Loucy (cell line): Measurements from ENCODE around the gene EMC1.

Experiments
- H2AFZ ChIP-seq: fragments of 200-600 bp; sonication (generic); 2 replicates; pipeline ENCODE4 v1.6.0; 2016; ENCODE audit warnings: antibody characterized with exemption, mild to moderate bottlenecking, low read length, moderate library complexity
- H3F3A ChIP-seq: fragments of 200-600 bp; 2 replicates; pipeline ENCODE4 v1.6.0; 2016; ENCODE audit warnings: antibody characterized with exemption, low read depth, mild to moderate bottlenecking
- H3K27me3 ChIP-seq: fragments of 200-600 bp; sonication (generic); 2 replicates; pipeline ENCODE4 v1.6.1; 2014; ENCODE audit warnings: low read length, mild to moderate bottlenecking; ENCODE audit not compliant: insufficient read depth, poor library complexity, severe bottlenecking
- H3K36me3 ChIP-seq: fragments of 200-600 bp; sonication (generic); 2 replicates; pipeline ENCODE4 v1.6.1; 2016; ENCODE audit warnings: low read length; ENCODE audit not compliant: insufficient read depth
- H3K4me1 ChIP-seq: fragments of 200-600 bp; sonication (generic); 2 replicates; pipeline ENCODE4 v1.5.1; 2014; ENCODE audit warnings: low read length, mild to moderate bottlenecking; ENCODE audit not compliant: insufficient read depth, poor library complexity, severe bottlenecking
- H3K4me2 ChIP-seq: fragments of 200-600 bp; sonication (generic); 2 replicates; pipeline ENCODE4 v1.6.0; 2014; ENCODE audit warnings: antibody characterized with exemption, low read length, low read depth, mild to moderate bottlenecking; ENCODE audit not compliant: poor library complexity, severe bottlenecking
- H3K4me3 ChIP-seq: fragments of 200-600 bp; sonication (generic); 2 replicates; pipeline ENCODE4 v1.5.1; 2014; ENCODE audit warnings: low read length, mild to moderate bottlenecking, mixed read lengths; ENCODE audit not compliant: poor library complexity, severe bottlenecking
- H3K79me2 ChIP-seq: fragments of 200-600 bp; sonication (generic); 2 replicates; pipeline ENCODE4 v1.6.1; 2014; ENCODE audit warnings: low read length; ENCODE audit not compliant: insufficient read depth
- H3K9ac ChIP-seq: fragments of 200-600 bp; sonication (generic); 2 replicates; pipeline ENCODE4 v1.6.0; 2014; ENCODE audit warnings: mild to moderate bottlenecking, low read depth, low read length, moderate library complexity; ENCODE audit not compliant: poor library complexity, severe bottlenecking
- H3K9me2 ChIP-seq: fragments of 200-600 bp; sonication (generic); replicated peaks from 2 replicates; pipeline ENCODE4 v1.6.1; 2016; ENCODE audit warnings: low read depth, low read length, mixed read lengths
- H3K9me3 ChIP-seq: fragments of 200-600 bp; sonication (generic); 2 replicates; pipeline ENCODE4 v1.6.1; 2014; ENCODE audit warnings: mild to moderate bottlenecking, antibody characterized with exemption, low read length, low read depth; ENCODE audit not compliant: insufficient read depth
- H4K20me1 ChIP-seq: fragments of 200-600 bp; sonication (generic); 2 replicates; pipeline ENCODE4 v1.6.0; 2014; ENCODE audit warnings: antibody characterized with exemption, low read length, mild to moderate bottlenecking; ENCODE audit not compliant: insufficient read depth, poor library complexity, severe bottlenecking
- CTCF ChIP-seq: fragments of 200-600 bp; sonication (generic); conservative IDR thresholded peaks from 2 replicates; pipeline ENCODE4 v1.5.1; 2014; ENCODE audit warnings: mild to moderate bottlenecking, antibody characterized with exemption, low read length
- EZH2phosphoT487 ChIP-seq: fragments of 200-600 bp; IDR thresholded peaks from 2 replicates; pipeline ENCODE4 v1.6.1; 2018; ENCODE audit warnings: antibody characterized with exemption, mild to moderate bottlenecking, moderate library complexity, borderline replicate concordance

The EMC1 gene

GRCh38 chr1:19209439-19209989 lies 41.8 kb downstream of the EMC1 start:
- peaks cover 97% of the 10 kb centered on the region for H3K79me2 ChIP-seq
- H3K4me2 ChIP-seq = peak overlapping the region; percentile 96
- peak overlapping the region; percentile 93 for H3K4me3 ChIP-seq
- peaks cover 80% of the 10 kb centered on the region for H3K4me1 ChIP-seq
- H3K27me3 ChIP-seq = no peaks in the 10 kb centered on the region
- H3K9me2 ChIP-seq = no peaks in the 10 kb centered on the region
- H2AFZ ChIP-seq = peak overlapping the region; percentile 58
- peak overlapping the region; percentile 96 for H3K9ac ChIP-seq
- no peaks in the 10 kb centered on the region for H3K9me3 ChIP-seq
- no peaks in the 10 kb centered on the region for H3F3A ChIP-seq
- peaks cover 65% of the 10 kb centered on the region for H4K20me1 ChIP-seq
- TF ChIP-seq EZH2phosphoT487 = no peak
- no peak for TF ChIP-seq CTCF
- no peaks in the 10 kb centered on the region for H3K36me3 ChIP-seq

- H3K9me3 ChIP-seq = no peaks in the 10 kb centered on the region
- H3K4me3 ChIP-seq = peak overlapping the region; percentile 93
- H2AFZ ChIP-seq = no peak overlapping the region
- peaks cover 97% of the 10 kb centered on the region for H3K79me2 ChIP-seq
- no peaks in the 10 kb centered on the region for H3K27me3 ChIP-seq
- peaks cover 69% of the 10 kb centered on the region for H4K20me1 ChIP-seq
- peak overlapping the region; percentile 96 for H3K9ac ChIP-seq
- peak overlapping the region; percentile 96 for H3K4me2 ChIP-seq
- H3K4me1 ChIP-seq = peaks cover 78% of the 10 kb centered on the region
- H3K9me2 ChIP-seq = no peaks in the 10 kb centered on the region
- TF ChIP-seq EZH2phosphoT487 = no peak
- no peak for TF ChIP-seq CTCF
- H3K36me3 ChIP-seq = no peaks in the 10 kb centered on the region
- H3F3A ChIP-seq = no peaks in the 10 kb centered on the region
Observed at GRCh38 chr1:19208710-19209438, 42.5 kb downstream of the EMC1 start.

- TF ChIP-seq CTCF (no peak), EZH2phosphoT487 (no peak)
- Histone ChIP-seq H3K4me3 (peak overlapping the region; percentile 93), H4K20me1 (peaks cover 76% of the 10 kb centered on the region), H3K4me1 (peaks cover 68% of the 10 kb centered on the region), H3K9me3 (no peaks in the 10 kb centered on the region), H3K27me3 (no peaks in the 10 kb centered on the region), H3K9me2 (no peaks in the 10 kb centered on the region), H2AFZ (no peak overlapping the region), H3K9ac (peak overlapping the region; percentile 33), H3F3A (no peaks in the 10 kb centered on the region), H3K4me2 (peak overlapping the region; percentile 96), H3K79me2 (peaks cover 97% of the 10 kb centered on the region), H3K36me3 (no peaks in the 10 kb centered on the region)
Observed at GRCh38 chr1:19206947-19207346, 44.4 kb downstream of the EMC1 start.
